GM19023 (cell line): ENCODE data around the gene BMERB1.

Experiments
- ATAC-seq: cut with Tn5 transposase; IDR thresholded peaks from one replicate; pipeline ENCODE4 v1.9.1; 2021; ENCODE audit warnings: mild to moderate bottlenecking, moderate library complexity; ENCODE audit not compliant: unreplicated experiment

The BMERB1 gene

DNA sequence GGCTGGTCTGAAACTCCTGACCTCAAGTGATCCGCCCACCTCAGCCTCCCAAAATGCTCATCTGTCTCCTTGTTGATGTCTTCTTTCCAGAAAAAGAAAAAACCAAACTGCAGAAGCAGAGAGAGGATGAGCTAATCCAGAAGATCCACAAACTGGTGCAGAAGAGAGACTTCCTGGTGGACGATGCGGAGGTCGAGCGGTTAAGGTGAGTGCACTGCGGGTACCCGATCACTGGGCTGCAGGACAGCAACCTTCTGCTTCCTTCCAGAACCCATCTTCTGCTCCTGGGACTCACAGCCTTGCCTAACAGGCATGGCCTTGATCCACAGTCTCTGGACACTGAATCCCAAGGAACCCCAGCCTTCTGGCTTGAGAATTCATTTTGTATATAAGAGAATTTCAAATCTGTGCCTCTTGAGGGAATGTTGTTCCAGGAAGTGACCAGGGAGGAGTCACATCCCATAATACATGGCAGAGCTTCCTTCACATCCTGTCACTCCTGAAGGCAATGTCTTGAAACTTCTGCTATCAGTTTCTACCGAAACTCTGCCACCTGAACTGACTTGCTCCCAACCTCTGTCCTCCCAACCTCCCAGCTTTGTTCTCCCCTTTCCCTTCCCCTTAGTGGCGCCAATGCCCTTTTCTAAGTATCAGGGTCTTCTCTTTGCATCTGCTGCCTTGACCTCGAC, 146.9 kb downstream of the BMERB1 start:
- no peak for ATAC-seq

DNA sequence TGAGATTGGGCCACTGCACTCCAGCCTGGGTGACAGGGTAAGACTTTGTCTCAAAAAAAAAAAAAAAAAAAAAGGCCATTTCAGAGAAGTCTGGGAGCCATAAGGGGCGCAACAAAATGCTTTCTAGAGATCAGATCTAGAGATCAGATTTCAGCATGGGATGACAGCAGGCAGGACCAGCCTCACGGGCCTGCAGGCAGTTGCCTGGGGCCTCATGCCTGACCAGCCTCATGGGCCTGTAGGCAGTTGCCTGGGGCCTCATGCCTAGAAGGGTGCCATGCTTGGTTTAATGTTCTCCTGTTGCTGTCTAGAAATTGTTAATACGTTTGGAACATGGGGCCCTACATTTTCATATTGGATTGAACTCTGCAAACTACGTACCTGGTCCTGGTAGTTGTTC, 149.1 kb downstream of the BMERB1 start:
- no peak for ATAC-seq

DNA sequence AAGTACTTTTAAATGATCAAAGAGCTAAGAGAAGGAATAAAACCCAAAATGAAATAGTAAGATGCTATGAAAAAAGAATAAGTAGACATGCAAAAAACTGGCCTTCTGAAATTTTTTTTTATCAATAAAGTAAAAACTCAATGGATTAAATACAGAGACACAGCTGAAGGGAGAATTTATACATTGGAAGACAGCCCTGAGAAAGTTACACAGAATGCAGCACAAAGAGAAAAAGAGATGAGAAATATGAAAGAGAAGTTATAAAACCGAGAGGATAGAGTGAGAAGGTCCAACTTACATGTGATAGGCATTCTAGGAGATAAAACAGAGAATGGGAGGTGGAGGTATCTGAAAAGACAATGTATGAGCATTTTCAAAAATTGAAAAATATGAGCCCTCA, 151.6 kb downstream of the BMERB1 start:
- no peak for ATAC-seq

DNA sequence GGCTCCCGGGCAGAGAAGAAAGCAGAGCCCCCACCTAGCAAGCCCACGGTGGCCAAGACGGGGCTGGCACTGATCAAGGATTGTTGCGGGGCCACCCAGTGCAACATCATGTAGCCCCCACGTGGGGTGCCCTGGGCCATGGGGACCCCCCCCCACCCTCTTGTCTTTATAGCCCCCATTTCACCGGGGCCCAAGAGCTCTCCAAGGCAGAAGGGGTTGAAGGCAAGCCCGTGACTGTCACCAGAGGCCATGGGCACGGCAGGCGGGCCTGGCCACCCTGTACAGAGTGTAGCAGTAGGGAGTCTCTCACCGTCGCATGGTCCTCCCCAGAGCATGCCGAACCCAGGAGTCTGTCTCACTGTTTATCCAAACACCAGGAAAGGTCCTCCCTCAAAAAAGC, 152.3 kb downstream of the BMERB1 start:
- ATAC-seq: no peak

DNA sequence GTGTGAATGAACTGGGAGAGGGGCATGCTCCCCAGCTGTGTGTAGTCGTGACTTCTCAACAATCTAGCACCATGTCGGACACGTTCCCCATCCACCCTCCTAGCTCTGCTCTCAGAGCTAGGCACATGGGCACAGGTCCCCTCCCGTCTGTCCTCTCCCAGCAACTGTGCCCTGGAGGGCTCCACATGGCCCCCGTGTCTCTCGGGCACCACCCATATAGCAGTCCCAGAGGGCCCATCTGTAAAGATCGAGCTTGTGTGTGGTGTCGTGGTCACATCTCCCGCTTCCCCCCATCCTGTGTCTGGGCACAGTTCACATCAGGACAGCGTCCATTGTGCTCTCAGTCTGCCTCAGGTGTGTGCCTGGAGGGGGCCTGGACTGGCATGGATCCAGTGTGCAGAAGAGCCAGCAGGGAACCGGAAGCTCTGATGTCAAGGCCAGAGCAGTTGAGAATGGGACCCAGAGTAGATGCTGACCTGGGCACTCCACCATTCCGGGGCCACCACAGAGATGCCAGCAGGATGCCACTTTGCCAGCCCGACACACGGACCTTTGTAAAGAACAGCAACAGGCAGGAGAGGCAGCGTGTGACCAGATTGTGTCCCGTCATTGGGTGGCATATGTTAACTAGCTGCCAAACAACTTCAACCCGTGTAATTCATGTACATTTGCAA, 152.9 kb downstream of the BMERB1 start:
- no peak for ATAC-seq

DNA sequence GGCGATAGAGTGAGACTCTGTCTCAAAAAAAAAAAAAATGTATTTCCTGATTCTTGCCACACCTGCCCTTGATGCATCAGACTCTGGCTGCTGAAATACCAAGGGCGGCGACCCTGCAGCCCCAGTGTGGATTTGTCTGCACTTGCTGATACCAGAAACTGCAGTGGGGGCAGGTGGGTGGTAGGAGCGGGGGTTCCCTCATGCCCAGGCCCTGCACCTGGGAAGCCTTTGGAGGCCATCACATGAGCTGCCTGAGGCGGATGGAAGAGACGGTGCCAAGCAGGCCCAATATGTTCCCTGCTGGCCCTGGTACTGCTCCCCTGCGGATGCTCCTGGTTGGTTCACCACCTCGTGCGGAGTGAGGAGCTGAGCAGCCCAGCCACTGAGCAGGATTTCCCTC, 157.9 kb downstream of the BMERB1 start:
- ATAC-seq: no peak

DNA sequence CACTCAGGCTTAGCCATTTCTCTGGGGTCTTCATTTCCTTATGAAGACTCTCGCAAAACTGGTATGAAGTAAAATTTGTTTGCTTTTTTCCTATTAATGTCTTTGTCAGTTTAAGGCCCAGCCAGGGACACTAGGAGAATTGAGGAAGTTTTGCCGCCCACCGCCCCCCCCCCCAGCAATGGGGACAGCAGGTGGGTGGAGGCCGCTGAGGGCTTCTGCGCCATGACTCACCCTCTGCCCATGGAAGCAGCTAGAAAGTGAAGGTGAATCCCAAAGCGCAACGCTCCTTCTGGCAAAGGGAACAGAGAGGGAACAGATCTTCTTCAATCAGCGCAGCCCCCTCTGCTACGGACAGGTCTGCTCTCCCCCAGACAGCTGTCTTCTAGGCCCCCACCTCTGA, 158.8 kb downstream of the BMERB1 start:
- ATAC-seq: no peak

DNA sequence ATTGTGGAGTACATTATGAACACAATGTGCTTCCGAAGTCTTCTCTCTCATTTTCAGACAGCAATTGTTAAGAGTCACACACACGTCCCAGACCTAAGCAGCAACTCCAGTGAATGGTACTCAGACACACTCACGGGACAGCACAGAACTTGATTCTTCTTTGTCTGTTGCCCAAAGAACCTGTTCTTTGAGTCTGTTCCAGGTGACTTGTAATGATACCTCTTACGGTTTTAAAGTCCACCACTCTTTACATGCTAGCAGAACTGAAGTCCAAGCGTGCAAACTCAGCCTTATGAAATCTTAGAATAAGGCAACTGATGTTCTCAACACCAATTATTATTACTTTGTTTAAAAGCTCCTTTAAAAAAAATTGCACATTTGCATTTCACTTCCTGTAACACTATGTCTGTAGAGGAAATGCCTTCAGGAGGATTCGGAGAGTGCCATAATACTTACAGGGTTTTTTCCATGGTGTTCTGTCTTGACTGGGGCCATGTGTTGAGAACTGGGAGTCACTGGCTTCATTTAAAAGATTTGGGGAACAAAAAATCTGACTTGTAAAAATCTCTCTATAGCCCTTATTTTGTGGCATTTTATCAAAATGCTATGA, 160.4 kb downstream of the BMERB1 start:
- no peak for ATAC-seq

DNA sequence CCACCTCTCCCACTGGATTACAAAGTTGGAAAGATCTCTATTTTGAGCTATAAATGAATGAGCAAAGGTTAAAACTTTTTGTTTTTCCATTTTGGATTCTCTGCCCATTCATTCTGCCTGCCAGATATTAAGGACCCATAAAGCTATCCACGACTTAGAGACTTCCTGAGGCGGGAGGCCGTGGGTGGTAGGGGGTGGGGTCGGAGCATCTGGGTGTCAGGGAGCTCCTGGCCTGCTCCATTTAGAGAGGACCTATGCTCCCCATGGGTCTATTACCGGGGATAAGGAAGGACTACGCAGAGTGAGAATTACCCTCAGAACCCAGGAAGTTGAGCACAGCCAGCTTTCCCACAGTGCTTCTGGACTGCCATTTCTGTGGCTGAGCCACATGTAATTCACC, 162.7 kb downstream of the BMERB1 start:
- no peak for ATAC-seq

DNA sequence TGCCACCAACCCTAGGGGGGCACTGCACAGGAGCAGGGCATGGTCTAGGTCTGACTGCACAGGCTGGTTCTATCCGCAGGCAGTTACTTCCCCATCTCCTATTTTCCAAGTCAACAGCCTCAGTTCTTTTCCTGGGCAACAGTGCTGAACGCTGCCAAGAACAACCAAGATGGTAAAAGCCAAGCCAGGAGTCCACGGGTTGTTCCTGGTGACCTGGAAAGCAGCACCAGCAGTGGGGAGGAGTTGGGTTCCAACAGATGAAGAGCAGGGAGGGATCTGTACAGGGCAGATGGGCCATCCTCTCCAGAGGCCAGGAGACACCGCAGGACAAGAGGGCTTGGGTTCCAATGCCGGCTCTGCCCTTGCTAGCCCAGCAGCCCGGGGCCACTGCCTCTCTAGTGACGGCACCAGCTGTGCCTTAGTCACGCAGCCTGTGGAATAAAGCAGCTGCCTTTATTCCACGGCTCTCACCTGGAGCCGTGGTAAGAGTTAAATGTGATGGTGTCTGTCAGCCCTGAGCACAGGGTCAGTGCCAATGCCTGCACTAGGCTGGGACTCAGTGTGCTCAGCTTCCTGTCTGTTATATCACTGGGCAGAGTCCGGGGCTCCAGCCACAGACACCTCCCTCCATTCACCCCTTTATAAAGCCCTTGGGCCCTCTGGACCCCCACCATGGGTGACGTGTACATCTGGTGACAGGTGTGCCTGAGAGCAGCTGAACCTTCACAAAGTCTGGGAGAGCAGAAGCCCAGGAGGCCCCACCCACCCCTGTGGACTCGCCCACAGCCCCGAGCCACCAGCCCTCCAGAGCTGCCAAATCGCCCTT, 163.6 kb downstream of the BMERB1 start:
- ATAC-seq: no peak

DNA sequence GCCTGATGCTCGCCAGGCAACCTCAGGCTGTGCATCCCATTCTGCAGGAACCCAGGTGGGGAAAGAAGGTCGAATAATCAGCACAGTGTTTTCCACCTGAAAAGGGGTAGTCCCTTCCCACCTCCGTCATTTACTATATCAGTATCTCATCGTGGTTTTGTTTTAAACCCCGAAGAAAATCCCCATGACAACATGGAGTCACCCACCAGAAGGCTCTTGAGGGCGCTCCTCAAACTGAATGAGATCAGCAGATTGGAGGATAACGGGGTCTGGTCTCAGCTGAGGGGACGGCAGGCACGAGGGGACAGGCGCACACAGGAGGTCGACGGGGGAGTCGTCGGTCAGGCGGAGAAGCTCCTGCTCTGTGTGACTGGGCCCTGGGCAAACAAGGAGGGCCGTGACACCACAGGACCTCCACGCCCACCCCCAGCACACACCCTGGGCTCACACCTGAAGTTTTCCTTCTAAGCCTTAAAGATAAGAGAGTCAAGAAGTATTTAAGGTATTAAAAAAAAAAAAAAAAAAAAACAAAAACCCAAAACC, 164.3 kb downstream of the BMERB1 start:
- ATAC-seq: no peak

DNA sequence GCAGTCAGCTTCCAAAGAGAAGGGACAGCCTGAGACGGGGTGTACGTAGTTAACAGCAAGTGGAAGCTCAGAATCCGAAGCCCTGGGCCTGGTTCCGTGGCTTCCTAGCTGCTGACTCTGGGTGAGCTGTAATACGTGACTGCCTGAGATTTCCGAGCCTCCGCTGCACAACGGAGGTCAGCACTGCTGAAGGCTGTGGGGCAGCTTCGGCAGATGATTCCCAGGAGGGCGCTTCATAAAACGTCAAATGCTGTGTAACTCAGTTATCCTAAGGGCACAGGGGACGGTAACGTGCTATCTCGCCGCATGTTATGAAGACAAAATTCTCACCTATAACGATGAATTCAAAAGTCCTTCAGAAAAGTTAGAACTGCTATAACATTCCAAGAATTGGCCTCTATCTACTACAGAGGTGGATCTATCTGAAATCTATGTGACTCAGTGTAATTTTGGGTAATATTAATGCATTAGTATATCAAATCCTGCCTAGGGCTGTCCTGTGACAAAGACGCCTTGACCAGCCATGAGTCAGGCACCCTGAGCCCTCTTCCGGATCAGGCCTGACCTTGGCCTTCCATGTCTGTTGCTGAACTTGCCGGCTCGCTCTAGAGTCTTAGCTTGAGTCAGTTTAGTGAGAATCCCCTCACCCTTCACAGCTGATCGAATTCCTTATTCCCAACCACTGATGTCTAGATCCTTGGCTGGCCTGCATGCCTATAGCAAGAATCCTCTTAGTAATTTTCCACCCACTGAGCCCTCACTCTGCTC, 165.1 kb downstream of the BMERB1 start:
- no peak for ATAC-seq

DNA sequence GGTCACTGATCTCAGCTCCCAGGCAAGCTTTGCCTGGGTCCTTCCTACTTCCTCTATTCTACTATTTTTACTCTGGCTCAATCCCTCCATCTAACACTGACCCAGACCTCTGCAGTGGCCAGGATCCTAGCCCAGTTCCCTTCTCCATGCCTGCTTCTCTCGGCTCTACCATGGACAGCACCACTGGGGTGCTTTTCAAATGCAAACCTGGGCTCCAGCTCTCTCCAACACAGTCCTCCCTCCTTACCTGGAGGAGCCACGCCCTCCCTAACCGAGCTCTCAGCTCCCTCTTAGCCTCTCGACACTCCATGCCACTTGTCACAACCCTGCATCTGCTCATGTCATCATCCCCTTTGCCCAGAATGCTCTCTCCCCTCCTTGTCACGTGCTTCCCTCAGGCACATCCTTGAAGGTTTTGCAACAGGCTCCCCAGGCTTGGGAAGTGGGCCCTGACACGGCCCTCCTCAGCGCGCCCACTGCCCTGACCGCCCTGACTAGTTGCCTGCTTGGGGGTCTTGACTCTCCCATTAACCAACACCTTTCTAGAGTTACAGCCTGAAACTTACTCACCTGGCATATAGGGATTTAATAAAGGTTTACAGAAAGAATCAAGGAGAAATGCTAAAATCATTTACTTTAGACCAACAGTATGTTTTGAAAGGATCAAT, 167.0 kb downstream of the BMERB1 start:
- no peak for ATAC-seq

DNA sequence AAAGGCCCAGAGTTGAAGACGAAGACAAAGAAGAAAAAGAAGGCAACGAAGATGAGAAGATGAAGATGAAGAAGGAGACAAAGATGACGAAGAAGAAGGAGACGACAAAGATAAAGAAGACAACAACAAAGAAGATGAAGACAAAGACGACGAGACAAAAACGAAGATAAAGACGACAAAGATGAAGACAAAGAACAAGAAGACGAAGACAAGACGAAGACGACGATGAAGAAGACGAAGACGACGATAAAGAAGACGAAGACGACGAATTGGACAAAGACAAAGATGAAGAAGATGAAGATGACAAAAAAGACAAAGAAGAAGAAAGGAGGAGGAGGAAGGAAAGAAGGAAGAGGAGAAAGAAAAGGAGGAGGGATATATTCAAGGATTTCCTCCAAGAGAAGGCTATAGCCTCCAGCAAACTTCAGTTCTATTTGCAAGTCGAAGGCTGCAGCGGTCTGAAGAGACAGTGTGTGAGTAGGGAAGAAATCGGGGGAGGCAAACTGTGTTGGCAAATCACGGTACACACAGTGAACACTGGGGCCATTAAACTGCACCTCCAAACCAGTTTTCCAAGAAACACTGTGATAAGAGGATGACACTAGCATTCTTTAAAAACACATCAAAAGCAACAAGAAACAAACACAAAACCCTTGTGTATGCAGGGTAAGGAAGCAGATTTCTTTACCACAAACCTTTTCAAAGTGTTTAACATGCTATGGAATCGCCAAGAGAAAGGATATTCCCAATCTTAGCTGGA, 168.1 kb downstream of the BMERB1 start:
- ATAC-seq: no peak

DNA sequence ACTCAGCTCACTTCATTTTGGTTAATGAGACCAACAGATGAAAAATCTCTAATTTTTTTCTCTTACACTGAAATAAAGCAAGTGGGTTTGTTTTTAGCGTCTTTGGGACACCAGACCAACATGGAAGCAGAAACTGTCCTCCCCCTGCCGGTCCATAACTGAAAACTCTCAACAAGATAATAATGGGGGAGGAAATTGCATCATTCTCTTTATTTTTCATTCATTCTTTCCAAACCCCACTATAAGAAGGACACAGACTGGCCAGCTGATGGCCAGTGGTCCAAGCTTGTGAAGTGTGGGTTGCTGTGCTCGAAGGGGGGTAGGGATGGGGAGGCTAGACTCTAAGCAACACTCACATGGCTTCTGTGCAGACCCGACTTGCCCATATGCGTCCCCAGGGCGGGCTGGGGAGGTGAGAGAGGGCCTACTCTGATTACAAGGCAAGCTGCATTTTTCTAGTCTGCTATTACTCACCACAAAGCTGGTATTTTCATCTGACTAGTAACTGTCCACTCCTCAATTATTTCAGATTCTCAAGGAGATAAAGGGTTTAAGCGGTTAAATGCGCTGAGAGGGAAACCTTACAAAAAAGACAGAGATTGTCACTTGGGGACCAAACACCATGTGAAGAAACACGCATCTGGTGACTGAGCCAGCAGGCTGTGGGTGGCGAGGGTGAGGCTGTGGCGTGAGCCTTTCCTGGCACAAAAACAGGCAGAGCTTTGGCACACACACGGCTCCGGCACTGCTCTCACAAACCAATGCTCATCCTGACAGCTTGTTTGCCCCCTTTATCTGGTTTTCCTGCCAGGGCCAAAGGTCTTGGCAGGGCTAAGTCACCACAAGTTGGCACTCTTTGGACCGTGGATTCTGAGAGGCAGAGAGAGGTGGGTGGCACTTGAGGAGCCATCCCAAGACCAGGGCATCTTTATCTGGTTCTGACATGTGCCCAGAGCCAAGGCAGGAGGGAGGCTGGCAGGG, 170.4 kb downstream of the BMERB1 start:
- no peak for ATAC-seq

DNA sequence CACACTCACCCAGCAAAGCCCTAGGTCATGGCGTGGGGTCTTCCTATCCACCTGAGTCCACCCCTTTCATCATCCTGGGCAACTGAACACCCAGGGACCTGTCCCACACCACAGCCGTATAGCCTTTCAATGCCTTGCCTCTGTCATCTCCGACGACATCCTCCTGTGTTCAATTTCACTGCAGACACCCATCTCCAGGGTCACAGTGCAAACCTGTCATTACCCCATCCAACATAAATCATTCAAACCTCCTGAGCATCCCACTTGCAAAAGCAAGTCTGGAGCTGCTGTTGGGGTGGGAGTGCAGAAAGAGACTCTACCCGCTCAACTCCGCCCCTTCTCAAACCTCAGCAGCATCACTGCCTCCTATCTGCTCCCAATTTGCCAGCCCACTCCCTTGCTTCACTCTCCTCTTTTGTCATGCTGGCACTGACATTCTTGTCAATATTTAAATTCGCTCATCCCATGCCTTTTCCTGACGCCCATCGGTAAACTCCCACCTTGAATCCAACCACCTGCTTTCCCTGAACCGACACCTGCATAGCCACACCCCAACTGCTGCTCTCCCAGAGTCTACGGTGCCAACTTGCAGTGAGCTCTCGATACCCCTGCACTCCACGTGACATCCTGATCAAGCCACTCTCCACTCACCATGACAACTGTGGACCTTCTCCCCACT, 171.6 kb downstream of the BMERB1 start:
- no peak for ATAC-seq

DNA sequence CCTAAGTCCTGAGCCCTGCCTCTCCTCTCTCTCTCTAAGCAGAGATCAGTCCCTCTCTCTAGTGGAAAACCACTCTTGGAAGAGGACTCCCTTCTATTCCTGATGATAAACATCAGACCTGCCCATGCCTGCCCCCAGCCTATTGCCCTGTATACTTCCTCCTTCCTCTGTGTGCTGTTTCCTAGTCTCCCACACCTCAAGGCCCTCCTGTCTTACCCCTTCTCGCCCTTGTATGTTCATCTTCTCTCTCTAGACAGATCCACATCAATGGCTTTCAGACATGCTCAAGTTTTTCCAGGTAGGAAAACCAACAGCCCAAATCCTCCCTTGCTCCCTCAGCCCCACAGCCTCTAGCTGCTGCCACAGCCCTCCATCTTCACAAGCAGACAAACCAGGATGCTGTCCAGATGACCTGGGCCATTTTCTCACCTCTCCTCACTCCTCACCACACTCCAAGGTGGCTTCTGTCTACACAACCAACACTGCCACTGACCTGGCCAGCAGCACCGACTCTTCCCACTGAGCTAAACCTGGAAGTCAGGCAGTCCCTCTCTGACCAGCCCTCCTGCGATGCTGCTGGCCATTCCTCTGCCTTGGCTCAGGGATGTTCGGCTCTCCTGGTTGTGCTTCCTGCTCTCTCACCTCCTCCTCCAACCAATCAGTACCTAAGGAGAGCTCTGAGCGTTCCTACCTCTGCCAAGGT, 172.3 kb downstream of the BMERB1 start:
- no peak for ATAC-seq
